Kidney glomerular epithelial cell (primary cell): ENCODE results near the gene RTL9.
"Not testable (repeated sequence)": the region's sequence is repeated elsewhere in the genome, so short reads cannot be mapped to it uniquely, and the experiment has no call there.

Experiments used
- DNase-seq: peaks from one replicate; lab custom pipeline; 2025; lab: John Stamatoyannopoulos, UW

Gene RTL9

GRCh38 chrX:110358548-110358947 is at the start of gene RTL9:
Gene RTL9, plus strand, starts transcription at chrX:110358848. Its CDS starts 91,770 bp downstream, at chrX:110450618.
- no peak for DNase-seq

GRCh38 chrX:110310000-110310790 is 48.5 kb upstream of the RTL9 start:
- DNase-seq: no peak

GRCh38 chrX:110310896-110311295 is 47.8 kb upstream of the RTL9 start:
- DNase-seq: no peak

GRCh38 chrX:110311437-110312230 is 47.0 kb upstream of the RTL9 start:
- no peak for DNase-seq

GRCh38 chrX:110315551-110315950 is 43.1 kb upstream of the RTL9 start:
- DNase-seq: no peak

GRCh38 chrX:110316351-110317060 is 42.1 kb upstream of the RTL9 start:
- DNase-seq: no peak

- DNase-seq: no peak
Measured at GRCh38 chrX:110317061-110317819, 41.4 kb upstream of the RTL9 start.

GRCh38 chrX:110317820-110318663 is 40.6 kb upstream of the RTL9 start, which contains the start of gene AMMECR1:
Gene AMMECR1, minus strand, starts transcription at chrX:110318085. Its CDS starts 14 bp downstream, at chrX:110318071.
- DNase-seq: peak; percentile 20

GRCh38 chrX:110318664-110318968 is 40.0 kb upstream of the RTL9 start:
- no peak for DNase-seq

GRCh38 chrX:110320381-110320987 is 38.2 kb upstream of the RTL9 start:
- DNase-seq: no peak

GRCh38 chrX:110321081-110321480 is 37.6 kb upstream of the RTL9 start:
- no peak for DNase-seq

GRCh38 chrX:110321670-110322069 is 37.0 kb upstream of the RTL9 start:
- no peak for DNase-seq

GRCh38 chrX:110322603-110323002 is 36.0 kb upstream of the RTL9 start:
- no peak for DNase-seq

GRCh38 chrX:110326712-110327111 is 31.9 kb upstream of the RTL9 start:
- no peak for DNase-seq

GRCh38 chrX:110327336-110327735 is 31.3 kb upstream of the RTL9 start:
- DNase-seq: no peak

- not testable (repeated sequence) for DNase-seq
Measured at GRCh38 chrX:110328613-110329012, 30.0 kb upstream of the RTL9 start.

- DNase-seq: no peak
Measured at GRCh38 chrX:110331444-110332030, 27.1 kb upstream of the RTL9 start.

GRCh38 chrX:110333458-110333857 is 25.2 kb upstream of the RTL9 start:
- DNase-seq: not testable (repeated sequence)

- no peak for DNase-seq
Measured at GRCh38 chrX:110338935-110339334, 19.7 kb upstream of the RTL9 start.
